Cerebellar cortex (tissue), 1 donor: Measurements from ENCODE around the gene NRXN3.
A peak's percentile ranks its signal among the peaks of the same experiment; 100 is the strongest.

Experiments
- DNase-seq: peaks from one replicate; pipeline ENCODE4 v3.0.0-alpha.2; 2015; ENCODE audit warnings: low spot score

NRXN3 gene

DNA sequence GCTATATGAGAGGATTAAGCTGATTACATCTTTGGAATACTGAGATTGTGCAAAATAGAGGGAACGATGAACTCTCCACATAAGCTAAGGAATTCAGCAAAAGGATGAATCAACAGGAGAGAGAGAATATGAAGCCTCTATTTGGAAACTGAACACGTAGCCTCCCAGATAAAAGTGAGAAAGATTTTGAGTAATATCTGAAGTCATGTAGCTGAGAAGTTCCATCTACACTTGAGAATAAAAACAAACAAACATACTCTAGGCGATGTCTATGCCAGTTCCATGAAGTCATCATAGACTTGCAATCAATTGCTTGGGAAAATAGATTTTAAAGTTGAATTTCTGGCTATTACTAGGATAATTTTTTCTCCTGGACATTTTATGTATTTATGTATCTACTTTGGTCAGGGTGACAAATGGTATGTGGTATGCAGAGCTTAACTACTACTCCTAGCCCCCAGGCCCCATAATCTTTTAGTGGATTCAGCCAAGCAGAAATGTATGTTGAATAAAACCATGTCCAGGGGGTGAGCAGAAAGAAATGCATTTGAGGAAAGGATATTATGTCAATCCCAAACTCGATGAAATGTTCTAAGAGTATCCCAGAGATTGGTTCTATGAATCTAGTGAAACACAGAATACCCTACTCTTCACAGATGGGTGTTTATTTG is 1413.7 kb downstream of the NRXN3 start:
- DNase-seq: peak; percentile 36

DNA sequence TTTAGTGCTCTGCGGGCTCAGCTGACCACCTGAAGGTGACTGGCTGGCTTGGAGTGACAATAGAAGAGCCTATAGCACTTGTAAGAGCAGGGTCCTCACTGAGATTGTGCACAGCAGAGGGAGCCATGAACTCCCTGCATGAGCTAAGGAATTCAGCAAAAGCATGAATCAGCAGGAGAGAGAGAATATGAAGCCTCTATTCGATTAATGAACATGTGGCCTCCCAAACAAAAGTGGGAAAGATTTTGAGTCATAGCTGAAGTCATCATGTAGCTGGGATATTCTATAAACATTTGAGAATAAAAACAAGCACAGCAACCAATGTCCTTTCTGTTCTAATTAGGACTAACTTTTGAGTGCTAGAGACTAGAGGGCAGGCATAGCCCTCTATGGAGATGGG is 1414.5 kb downstream of the NRXN3 start:
- peak; percentile 40 for DNase-seq

DNA sequence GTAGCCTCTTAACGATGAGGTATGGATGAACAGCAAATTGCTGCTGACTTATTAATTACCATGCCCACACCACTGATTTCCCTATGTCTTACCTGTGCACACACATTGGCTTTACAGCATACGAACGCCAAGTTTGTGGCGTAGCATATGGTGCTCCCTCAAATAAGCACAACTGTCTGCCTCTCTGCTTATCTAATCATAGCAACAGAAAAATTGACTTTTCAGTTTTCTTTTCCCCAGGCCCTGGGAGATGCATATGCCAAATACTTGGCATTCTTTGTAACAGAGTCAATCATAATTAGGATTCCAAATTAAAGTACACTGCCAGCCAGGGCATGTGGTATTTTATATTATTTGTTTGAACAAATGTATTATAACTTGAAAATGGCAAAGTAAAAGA is 1415.7 kb downstream of the NRXN3 start:
- DNase-seq: peak; percentile 75

DNA sequence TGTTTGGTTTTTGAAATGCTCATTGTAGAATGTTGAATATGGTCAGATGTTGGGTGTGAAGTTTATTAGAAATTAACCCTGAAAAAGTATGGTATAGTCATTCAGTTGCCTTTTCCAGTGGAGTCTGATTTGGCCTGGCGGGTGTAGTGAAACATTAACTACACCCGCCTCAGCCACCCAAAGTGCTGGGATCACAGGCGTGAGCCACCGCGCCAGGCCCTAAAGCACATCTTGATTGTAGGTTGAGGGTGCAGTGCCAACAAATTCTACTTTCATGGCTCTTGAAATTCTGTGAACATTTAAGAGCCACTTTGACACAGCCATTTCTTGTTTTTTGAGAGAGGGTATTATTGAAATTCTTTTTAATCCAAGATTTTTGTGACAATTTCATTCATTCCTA is 1416.2 kb downstream of the NRXN3 start:
- DNase-seq: no peak

DNA sequence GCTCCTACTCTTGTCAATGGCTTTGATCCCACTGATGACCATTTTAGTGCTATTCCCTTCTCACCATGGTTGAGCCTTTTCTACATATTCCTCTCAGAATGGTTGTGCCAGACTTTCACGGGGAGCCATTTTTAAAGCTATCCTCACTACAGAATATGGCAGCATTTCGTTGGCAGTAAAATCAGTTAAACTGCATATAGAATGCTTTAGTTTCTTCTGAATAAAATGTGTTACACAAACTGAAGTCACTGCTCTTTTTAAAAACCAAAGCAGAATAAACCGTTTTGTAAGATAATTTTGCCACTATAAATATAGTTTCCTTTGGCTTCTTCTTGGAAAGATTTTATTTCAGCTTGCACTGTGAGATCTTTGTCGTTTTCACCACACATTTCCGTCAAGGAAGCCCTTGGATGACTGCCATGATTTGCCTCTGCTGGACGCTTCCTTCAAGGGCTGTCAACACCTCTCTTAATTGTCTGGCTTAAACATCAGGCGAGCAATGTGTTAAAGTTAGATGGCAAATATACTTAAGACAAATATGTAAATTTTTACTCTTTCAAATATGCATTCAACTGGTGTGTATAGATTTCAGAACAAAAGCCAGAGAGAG is 1416.9 kb downstream of the NRXN3 start:
- DNase-seq: peak; percentile 68

DNA sequence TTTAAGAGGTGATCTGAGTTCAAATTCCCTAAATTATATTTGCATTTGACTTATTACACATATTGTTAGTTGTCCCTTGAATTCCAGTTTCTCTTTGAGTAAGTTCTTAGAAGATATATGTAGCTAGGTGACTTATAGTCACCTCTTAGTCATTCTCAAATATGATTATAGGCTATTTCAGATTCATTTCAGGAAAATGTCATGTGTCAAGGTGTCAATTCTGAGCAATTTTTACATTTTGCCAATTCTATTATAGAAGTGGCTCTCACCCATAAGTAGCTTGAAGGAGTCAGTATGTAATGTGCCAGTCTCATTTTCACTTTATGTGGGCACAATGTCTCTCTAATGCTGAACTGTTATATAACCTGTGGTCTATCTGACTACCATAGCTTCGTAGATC is 1417.7 kb downstream of the NRXN3 start:
- peak; percentile 28 for DNase-seq

DNA sequence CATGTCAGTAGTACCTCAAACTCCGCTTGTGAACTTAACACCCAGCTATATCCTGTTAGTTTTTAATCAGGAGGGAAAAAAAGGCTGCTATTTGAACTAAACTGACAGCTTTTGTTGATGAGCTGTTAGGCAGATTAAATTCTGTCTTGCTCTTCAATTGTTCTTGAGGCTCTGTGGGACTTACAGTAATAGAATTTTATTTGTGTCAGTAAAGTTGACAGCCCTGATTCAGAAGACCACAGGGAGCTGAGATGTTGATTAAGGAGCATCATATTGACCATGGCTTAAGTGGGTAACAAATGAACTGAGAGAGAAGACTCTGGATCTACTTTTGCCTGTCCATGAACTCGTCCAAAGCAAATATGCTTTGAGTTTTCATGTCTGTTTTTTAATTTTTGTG is 1418.2 kb downstream of the NRXN3 start:
- DNase-seq: no peak

DNA sequence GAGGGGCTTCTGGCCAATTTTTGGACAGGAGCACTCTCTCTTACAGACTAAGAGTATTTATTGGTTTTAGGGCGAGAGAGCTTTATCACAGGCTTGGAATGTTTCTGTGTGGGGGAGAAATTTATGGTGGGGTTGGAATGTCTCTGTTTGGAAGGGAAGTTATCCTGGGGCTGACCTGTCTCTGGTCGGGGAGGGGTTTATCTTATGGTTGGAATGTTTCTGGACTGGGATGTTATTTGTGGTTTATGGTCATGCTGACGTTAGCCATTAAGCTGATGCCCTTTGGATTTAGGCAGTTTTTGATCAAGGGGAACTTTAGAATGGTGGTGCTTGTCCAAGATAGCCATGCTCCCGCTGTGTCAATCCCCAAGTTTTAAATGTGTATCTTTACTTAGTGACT is 1426.4 kb downstream of the NRXN3 start:
- no peak for DNase-seq

DNA sequence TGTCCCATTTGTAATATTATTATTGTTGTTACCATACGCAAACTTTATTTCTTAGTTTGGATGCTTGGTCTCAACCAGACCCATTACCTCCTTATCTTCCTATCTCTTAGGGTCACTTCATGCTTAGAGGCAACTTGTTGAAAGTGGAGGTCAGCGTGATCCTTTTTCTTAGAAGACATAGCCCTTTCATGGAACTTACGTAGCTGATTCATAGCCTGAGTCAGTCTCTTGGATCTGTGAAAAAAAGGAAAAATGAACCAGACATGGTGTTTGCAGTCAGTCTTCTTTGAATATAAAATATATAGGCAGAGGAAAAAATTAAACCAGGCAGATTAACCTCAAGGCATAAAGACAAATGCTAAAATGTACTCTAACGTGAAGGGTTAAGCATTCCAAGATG is 1427.4 kb downstream of the NRXN3 start:
- no peak for DNase-seq

DNA sequence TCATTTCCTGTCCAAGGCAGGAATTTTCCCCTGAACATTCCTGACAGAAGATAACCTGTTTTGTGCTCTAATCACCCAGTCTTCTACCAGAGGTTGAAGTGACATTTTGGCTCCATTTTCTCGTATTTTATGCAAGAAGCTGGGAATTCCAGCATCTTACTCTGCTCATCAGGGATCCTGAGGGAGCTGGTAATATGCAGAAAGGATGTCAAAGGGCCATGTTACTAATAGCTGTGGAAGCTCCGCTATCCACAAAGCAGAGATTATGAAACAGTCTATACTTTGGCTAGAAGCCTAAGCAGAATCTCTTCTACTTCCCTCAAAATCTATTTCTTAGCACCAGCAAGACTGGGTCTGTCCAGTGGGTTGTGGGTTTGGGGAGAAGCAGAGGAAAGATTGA is 1428.2 kb downstream of the NRXN3 start:
- DNase-seq: no peak

DNA sequence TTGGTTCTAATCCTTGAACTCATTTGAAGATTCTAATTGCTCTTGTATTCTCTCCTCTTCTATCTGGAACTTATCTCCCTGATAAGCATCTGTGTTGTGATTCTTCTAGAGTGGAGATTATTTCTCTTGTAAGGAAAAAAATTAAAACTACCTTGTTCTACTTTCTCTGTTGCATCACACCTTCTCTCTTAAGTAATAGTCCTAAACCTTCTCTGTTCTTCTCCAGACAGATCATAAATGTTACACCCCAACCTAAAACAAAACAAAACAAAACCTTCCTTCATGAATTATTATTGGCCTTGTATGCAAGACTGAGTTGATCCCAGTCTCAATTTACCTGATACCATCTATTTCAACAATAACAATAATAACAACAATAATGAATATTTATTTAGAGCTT is 1429.1 kb downstream of the NRXN3 start:
- no peak for DNase-seq

DNA sequence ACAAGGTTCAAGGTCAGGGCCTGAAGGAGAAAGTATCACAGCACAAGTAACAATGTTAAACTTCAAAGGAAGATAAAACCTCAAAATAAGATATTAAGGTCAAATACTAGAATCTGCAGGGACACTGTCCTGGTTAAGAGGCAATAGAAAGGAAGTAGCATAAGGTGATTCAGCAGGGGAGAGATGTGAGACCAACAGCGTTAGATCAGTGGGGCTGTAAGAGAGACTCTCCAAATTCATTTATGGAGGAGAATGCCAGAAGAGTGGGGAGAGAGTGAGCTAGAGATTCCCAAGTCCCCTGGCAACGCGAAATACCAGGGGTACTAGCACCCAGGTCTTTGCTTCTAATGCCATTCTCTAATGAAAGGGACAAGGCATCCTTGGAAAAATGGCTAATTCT is 1430.2 kb downstream of the NRXN3 start:
- peak; percentile 92 for DNase-seq

DNA sequence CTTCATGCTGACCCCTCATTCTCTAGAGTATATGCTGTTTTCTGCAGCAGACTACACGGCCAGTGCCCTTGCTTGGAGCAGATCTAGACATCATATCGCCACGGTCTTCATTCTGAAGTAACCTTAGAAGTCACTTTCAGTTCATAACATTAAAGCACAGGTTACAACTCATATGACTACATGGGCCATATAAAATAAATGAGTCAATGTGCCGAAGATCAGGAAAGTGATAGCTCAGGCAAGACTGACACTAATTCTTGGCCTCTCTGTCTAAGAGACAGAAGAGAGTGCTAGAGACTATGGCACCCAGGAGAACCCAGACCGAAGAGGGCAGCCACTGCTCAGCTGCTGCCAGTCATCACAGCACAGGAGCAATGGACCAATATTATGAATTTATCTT is 1431.4 kb downstream of the NRXN3 start:
- no peak for DNase-seq

DNA sequence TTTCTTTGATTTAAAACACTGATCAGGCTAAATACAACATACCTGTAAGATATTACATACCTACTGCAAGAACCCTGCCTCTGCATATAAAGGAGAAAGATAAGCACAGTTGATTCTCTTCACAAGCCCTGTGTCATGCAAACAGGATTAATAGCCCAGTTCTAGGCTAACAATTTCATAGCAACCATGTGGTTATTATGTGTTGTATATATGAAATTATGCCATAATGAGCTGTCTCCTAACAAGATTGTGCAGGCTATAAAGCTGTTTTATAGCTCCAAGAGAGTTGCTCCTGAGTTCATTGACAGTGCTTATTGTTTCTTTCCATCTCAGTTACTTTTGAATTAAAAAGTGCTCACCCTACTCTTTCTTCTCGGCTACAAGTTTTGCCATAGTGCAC is 1431.9 kb downstream of the NRXN3 start:
- no peak for DNase-seq

DNA sequence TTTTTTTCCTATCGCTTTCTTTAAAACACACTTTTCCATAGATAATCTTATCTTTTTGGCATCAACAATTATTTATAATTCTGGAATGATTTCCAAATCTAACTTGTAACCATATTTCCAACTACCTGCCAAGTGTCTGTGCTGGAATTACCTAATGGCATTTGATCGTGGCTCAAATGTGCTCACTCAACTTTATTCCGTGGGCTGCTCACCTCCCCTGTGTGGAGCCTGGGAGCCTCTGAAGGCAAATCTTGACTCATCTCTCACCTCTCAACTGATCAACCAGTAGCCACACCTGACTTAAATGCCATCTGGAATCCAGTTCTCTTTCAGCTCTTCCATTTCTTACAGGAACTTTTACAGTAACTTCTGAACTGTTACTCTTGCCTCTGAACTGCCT is 1432.6 kb downstream of the NRXN3 start:
- DNase-seq: no peak

DNA sequence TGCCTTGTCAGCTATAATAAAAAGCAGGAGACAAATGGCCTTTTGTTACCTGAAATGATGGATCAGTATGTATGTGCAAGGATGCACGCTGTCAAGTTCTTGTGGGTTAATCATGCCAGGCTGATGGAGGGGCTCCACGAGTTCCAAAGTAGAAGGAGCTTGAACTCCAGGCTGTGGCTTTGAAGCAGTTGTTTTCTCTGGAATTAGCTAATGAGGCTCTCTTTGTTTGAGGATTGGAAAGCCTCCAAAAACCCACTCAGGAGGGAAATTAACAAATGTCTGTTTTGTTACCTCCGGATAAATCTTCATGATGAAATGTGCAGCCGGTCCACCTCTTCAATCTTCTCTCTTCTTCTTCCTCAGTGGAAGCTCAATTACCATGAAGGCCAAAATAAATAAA is 1435.7 kb downstream of the NRXN3 start:
- DNase-seq: peak; percentile 86

DNA sequence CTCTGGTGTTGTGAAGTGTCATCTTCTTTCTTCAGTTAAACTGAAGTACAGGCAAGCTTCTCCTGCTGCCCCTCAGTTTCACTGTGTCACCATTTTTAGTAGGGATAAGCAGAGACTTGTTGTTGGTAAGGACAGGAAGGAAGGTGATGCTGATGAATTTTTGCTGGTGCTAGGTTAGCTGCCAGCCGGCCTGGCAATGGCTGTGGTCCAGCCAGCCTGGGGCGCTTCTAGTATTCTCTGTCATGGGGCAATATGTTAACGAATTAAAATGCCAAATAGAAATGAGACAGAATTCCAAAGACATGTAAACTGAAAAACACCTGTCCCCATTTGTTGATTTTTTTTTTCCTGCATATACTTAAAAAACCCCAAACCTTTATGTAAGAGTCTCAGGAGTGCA is 1438.3 kb downstream of the NRXN3 start:
- DNase-seq: peak; percentile 97

DNA sequence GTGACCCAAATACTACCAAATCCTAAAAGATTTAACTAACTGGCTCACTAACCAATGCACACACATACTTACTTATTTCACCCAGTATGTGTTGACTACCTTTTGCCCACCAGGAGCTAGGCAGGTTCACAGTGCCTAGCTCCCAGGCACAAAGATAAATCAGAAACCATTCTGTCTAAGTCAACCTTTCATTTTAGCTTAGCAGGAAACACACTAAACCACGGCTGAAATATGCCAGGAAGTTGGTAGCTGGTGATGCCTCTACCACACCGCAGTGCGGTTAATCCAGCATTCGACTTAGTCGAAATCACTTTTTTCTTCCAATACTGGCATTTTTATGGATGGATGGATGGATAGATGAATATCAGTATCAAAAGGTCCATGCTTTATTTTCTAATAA is 1443.5 kb downstream of the NRXN3 start:
- DNase-seq: no peak

DNA sequence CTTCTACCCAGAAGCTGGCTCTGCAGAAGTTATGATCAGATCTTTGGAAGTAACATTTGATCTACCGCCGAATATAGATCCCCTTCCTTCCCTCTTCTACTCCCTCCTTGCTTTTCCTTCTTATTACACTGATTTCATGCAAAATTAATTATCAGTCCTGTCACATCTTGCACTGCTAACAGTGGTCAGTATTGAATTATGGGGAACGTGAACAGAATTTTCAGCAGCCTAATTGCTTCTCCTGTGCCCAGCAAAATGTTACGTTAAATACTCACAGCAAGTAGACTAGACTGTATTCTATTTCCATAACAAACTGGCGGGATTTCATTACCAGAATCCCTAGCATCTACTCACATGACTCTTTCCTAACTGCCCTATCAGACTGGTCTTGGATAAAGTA is 1444.3 kb downstream of the NRXN3 start:
- DNase-seq: no peak

DNA sequence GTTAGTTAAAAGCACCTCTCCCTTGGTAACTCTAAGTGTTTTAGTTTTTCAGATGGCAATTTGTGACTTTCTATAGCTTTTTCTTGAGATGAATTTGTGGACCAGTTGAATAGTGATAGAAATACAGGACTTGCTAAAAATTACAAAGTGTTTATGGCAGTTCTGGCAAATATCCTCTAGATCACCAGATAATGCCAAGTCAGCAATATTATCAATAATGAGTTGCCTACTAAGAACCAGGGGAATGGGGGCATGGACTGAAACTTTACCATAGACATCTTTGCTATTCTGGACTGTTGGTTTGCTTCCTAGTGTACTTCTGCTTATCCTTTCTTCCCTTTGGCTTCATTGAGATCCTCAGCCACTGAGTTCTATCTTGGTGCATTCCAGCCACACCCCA is 1456.9 kb downstream of the NRXN3 start:
- peak; percentile 0 for DNase-seq

DNA sequence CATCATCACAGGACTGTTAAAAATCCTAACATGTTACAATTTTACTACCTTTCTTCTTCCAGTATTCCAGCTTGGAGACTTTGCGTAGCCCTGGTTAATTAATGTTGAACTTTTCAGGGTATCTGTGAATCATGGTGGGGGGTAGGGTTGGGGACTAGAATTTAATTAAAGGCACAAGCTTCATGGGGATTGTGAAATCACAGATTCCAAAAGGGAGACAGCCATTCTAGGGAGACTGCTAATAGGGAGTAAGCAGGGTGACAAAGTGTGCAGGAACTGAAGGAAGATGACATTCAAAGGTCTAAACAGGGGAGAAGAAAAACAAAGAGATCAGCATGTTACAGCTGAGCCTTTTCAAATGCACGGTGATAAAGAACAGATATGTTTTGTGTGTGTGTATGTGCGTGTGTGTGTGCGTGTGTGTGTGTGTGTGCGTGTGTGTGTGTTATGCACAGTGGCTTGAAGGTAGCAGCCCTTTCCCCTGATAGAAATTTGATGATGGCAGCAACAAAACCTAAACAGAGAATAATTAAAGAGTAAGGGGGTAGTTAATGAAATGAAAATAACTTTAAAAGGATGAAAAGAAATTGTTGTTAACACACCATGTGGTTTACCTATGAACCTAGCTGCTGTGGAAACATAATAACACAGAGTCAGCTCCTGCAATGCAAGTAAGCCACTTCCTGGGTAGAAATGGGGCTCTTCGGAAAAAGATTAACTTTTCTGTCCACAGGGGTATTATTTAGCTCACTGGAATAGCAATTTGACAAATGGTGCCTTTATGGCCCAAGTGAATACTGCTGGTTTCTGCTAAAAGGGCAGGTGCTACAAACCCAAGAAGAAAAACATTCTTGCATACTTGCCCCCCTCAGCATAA is 1459.5 kb downstream of the NRXN3 start:
- DNase-seq: peak; percentile 29

DNA sequence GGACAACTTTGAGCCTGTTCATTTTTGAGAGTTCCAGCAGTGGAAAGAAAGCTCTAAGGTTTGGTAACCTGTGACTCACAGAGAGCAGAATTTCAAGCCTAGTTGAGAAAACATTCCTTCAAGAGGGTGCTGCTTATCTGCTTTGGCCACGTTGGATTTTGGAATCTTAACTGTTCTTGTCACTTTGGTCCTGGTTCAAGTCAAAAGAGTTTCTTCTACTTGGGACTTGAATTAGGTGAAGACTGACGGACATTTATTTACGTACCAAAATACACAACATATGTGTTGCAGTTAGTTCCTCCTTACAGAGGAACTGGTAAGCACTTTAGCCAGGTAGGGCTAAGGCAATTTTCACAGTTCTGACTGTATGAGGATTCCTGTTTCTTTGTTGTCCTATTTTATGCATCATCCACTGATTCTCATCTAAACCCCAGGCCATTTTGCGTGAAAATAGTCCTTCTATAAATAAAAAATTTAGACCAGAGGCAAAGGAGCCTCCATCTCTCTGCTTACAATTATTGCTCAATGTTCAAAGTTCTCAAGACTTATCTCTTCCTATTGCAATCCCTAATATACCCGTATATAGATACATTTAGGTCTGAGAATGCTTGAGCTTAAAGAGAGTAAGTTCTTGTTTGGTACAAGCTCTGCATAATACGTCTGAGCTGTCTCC is 1460.3 kb downstream of the NRXN3 start:
- DNase-seq: peak; percentile 20

DNA sequence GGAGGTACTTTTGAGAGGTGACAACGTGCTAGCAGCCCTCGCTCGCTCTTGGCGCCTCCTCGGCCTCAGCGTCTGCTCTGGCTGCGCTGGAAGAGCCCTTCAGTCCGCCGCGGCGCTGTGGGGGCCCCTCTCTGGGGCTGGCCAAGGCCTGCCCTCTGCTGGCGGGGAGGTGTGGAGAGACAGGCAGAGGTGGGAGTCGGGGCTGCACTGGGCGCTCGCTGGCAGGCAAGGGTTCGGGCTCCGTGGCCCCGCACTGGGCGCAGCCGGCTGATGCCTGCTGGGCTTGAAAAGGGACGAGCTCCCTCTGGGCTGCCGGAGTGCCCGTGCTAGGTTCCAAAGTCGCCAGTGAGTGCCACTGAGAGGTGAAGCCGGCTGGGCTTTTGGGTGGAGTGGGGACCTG is 1461.1 kb downstream of the NRXN3 start:
- no peak for DNase-seq
